T47D (cell line): ENCODE measurements around the gene LTB4R.
"Not testable (repeated sequence)": the region's sequence is repeated elsewhere in the genome, so short reads cannot be mapped to it uniquely, and the experiment has no call there.

Experiments
- DNase-seq, 2 experiments: peaks; one replicate each; pipeline versions ENCODE4 v3.0.0 to v3.0.0-alpha.2; 2011 to 2012; ENCODE audit warnings: low read depth in 1 of 2, low spot score in 1 of 2
- JUND ChIP-seq: IDR thresholded peaks from 2 replicates; pipeline ENCODE4 v1.6.1; 2012; ENCODE audit warnings: low read depth
- in situ Hi-C: cut with HindIII; loops from 2 replicates; pipeline ENCODE4 v1.10.0; 2016; ENCODE audit warnings: low sequenced_read_pairs, low pct_unique_long_range_greater_than_20kb

Gene LTB4R

GRCh38 chr14:24324024-24324423, 12.7 kb downstream of the LTB4R start:
- no peak for TF ChIP-seq JUND
- in situ Hi-C loops, result no loop called here
- DNase-seq, result no peak

- TF ChIP-seq JUND, result no peak
- in situ Hi-C loops, result no loop called here
- DNase-seq, result no peak
Observed at GRCh38 chr14:24325041-24325530, 13.8 kb downstream of the LTB4R start.

GRCh38 chr14:24325963-24326362, 14.7 kb downstream of the LTB4R start:
- in situ Hi-C loops, result no loop called here
- DNase-seq, result no peak
- TF ChIP-seq JUND, result no peak

GRCh38 chr14:24327303-24327702, 16.0 kb downstream of the LTB4R start:
- DNase-seq, result no peak
- in situ Hi-C loops, result no loop called here
- TF ChIP-seq JUND, result no peak

GRCh38 chr14:24327914-24328313, 16.6 kb downstream of the LTB4R start:
- DNase-seq, result peak in 1 of 2 experiments; percentile 21
- in situ Hi-C loops, result not testable (repeated sequence)

GRCh38 chr14:24329073-24329663, 17.9 kb downstream of the LTB4R start:
- in situ Hi-C loops, result no loop called here
- no peak for TF ChIP-seq JUND
- DNase-seq, result no peak

- no peak for DNase-seq
- in situ Hi-C loops, result no loop called here
- TF ChIP-seq JUND, result no peak
Observed at GRCh38 chr14:24329736-24330135, 18.4 kb downstream of the LTB4R start.

- TF ChIP-seq JUND, result no peak
- in situ Hi-C loops, result no loop called here
- no peak for DNase-seq
Observed at GRCh38 chr14:24330973-24331674, 19.8 kb downstream of the LTB4R start.

GRCh38 chr14:24331731-24332267, 20.5 kb downstream of the LTB4R start:
- TF ChIP-seq JUND, result no peak
- DNase-seq, result no peak
- in situ Hi-C loops, result no loop called here

GRCh38 chr14:24332268-24332993, 21.1 kb downstream of the LTB4R start:
- in situ Hi-C loops, result no loop called here
- TF ChIP-seq JUND, result no peak
- peak; percentile 70 to 86 for DNase-seq

- no peak for TF ChIP-seq JUND
- DNase-seq, result no peak
- in situ Hi-C loops, result no loop called here
Observed at GRCh38 chr14:24334431-24335291, 23.4 kb downstream of the LTB4R start, which contains the start of gene ADCY4. ADCY4 (minus strand) TSS chr14:24335071; CDS start chr14:24334652, 419 bp downstream.
